ENCODE results near the gene SMG7.

The SMG7 gene

GRCh38 chr1:183487674-183488442 is 15.6 kb downstream of the SMG7 start:
- no peak for TF ChIP-seq CTCF (conservative IDR thresholded peaks at IDR 0.05; ENCODE audit: low read depth, low read length)
- no peak overlapping the region for H3K4me3 ChIP-seq (ENCODE audit: low read length)
- DNase-seq (ENCODE audit: low read depth), result no peak

DNA sequence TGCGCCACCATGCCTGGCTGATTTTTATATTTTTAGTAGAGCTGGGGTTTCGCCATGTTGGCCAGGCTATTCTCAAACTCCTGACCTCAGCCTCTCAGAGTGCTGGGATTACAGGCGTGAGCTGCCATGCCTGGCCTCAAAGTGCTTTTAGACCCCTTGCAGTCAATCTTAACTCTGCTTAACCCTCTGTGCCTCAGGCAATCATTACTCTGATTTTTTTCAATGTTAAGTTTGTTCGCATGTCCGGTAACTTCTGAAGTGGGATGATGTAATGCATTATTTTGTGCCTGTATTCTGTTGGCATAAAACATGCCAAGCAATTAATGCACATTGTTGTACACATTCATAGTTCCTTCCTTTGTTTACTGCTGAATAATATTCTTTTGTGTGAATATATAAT is 18.6 kb downstream of the SMG7 start:
- no peak for TF ChIP-seq CTCF (conservative IDR thresholded peaks at IDR 0.05; ENCODE audit: low read depth, low read length)

DNA sequence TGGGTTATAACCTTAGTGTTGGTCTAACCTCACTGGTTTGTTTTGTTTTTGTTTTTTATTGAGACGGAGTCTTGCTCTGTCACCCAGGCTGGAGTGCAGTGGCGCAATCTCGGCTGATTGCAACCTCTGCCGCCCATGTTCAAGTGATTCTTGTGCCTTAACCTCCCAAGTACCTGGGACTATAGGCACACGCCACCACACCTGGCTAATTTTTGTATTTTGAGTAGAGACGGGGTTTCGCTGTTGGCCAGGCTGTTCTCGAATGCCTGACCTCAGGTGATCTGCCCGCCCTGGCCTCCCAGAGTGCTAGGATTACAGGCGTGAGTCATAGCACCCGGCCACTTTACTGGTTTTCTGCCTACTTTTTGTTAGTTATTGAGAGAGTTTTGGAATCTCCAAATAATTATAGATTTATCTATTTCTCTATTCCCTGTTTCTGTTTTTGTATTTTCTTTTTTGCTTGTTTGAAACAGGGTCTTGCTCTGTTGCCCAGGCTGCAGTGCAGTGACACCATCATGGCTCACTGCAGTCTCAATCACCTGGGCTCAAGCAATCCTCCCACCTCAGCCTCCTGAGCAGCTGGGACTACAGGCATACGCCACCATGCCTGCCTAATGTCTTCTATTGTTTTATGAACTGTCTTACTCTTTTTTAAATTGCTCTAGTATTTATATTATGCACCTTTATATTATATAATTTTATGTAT is 21.4 kb downstream of the SMG7 start:
- no peak overlapping the region for H3K4me3 ChIP-seq (ENCODE audit: low read length)
- no peak for TF ChIP-seq CTCF (conservative IDR thresholded peaks at IDR 0.05; ENCODE audit: low read depth, low read length)
- DNase-seq (ENCODE audit: low read depth), result no peak

More for the DNA sequence above, 18.6 kb downstream of the SMG7 start:
- H3K4me3 ChIP-seq (ENCODE audit: low read length), result no peak overlapping the region
- DNase-seq (ENCODE audit: low read depth), result no peak

DNA sequence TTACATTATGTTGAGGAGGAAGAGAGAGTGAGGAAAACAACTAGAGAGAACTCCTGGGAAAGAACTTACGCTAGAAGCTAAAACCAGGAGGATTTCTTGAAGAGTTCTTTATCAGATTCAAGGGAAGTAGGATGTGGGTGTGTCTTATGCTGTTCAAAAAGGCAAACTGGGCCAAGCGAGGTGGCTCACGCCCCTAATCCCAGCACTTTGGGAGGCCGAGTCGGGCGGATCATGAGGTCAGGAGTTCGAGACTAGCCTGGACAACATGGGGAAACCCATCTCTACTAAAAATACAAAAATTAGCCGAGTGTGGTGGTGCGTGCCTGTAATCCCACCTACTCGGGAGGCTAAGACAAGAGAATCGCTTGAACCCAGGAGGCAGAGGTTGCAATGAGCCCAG is 23.1 kb downstream of the SMG7 start:
- TF ChIP-seq CTCF (conservative IDR thresholded peaks at IDR 0.05; ENCODE audit: low read depth, low read length), result no peak
- DNase-seq (ENCODE audit: low read depth), result no peak
- no peak overlapping the region for H3K4me3 ChIP-seq (ENCODE audit: low read length)

DNA sequence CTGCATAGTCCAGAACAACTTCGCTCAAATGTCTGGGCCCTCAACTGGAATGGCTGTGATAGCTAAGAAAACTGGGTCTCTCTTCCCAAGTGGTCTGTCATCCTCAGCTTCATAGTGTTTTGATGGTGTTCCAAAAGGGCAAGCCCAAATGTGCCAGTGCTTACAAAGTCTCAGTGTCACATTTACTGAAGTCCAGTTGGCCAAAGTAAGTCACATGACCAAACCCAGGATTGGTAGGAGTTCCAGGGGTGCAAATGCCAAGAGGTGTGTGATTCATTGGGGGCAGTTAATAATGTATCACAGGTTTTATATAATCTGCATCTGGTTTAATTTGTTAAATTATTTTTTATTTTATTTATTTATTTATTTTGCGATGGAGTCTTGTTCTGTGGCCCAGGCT is 24.9 kb downstream of the SMG7 start:
- H3K4me3 ChIP-seq (ENCODE audit: low read length), result no peak overlapping the region
- no peak for DNase-seq (ENCODE audit: low read depth)
- no peak for TF ChIP-seq CTCF (conservative IDR thresholded peaks at IDR 0.05; ENCODE audit: low read depth, low read length)

- no peak for DNase-seq (ENCODE audit: low read depth)
- H3K4me3 ChIP-seq (ENCODE audit: low read length), result no peak overlapping the region
- TF ChIP-seq CTCF (conservative IDR thresholded peaks at IDR 0.05; ENCODE audit: low read depth, low read length), result no peak
These were observed 26.2 kb downstream of the SMG7 start for GRCh38 chr1:183498342-183498991.
